Stimulated activated CD4-positive, alpha-beta T cell treated with anti-CD3 and anti-CD28 coated beads, Interleukin-4, amount 100 ng/mL, for 24 hours (primary cell): Measurements from ENCODE around the gene TF.

ENCODE experiments used
- DNase-seq: peaks from one replicate; pipeline ENCODE4 v3.0.0-alpha.2; 2020

TF gene

DNA sequence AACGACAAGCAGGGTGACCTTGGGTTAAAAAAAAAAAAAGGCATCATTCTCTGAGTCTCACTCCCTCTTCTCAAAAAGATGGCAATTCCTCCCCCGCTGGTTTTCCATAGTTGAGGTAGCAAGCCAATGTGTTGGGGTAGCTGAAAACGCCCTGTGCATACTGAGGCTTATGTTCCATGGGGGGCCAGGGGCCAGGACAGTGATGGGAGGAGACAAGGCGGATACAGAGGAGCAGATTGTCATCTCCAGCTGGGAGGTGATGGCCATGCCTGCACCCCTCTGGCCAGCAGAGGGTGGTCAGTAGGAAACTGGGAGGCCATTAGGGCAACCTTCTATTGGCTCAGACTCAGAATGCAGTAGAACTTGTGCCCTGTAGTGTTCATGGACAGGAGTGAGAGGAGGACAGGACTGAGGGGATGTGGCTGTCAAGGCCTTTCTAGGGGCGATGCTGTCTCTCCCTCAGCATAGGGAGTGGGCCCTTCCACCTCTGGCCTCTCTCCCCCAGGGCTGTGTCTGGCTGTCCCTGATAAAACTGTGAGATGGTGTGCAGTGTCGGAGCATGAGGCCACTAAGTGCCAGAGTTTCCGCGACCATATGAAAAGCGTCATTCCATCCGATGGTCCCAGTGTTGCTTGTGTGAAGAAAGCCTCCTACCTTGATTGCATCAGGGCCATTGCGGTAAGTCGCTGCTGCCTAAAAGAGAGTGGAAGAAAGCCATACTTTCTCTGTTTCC, 1.9 kb downstream of the TF start:
- no peak for DNase-seq

DNA sequence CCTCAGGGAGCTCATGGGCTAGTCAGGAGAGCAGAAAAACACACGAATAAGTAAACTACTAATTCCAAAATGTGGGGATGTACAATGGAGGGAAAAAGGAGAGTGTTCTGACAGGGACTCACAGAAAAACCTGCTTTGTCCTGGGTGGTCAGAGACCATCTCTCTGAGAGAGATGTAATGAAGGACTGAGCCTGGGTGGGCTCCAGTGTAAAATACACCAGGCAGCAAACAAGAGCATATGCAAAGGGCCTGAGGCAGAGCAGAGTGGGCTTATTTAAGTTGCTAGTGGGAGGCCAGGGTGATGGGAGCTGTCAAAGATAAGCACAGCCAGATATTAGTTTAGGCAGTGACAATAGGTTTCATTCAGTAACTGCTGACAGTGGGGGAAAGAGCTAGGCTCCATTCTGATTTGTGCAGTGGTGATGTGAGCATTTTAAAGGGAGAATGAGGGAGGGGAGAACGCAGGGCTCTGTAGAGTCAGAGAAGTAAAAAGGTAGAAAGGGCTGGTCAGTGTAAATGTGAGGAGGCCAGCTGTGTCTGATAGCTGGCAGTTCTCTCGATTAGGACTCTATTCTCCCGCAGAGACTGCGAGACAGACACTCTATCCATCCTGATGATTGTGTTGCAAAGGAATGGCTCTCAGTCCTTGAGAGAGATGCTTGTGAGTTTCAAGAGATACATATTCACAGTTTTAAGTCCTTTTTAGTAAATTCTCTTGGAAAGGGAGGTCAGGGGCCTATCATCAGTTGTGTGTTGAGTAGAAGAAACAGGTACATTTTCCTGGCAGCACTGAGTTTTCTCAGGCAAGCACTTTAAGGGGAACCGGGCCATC, 3.5 kb downstream of the TF start:
- no peak for DNase-seq

DNA sequence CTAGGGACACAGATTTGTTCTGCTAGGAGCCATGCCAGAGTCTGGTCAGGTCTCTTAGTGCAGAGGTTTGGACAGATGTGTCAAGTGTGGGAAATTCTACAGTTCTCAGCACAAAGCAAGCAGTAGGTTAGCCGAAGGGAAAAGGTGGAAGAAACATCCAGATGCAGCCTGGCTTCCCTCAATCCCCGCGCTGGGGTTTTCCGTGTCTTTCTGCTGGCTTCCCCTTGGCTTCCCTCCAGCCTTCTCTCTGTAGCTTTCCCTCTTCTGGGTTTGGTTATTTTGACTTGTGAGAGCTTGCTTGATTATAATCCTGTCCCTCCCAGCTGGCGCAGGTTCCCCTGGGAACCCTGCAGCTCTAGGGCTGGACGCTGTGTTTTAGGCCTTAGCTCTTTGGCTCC, 4.1 kb downstream of the TF start:
- no peak for DNase-seq

DNA sequence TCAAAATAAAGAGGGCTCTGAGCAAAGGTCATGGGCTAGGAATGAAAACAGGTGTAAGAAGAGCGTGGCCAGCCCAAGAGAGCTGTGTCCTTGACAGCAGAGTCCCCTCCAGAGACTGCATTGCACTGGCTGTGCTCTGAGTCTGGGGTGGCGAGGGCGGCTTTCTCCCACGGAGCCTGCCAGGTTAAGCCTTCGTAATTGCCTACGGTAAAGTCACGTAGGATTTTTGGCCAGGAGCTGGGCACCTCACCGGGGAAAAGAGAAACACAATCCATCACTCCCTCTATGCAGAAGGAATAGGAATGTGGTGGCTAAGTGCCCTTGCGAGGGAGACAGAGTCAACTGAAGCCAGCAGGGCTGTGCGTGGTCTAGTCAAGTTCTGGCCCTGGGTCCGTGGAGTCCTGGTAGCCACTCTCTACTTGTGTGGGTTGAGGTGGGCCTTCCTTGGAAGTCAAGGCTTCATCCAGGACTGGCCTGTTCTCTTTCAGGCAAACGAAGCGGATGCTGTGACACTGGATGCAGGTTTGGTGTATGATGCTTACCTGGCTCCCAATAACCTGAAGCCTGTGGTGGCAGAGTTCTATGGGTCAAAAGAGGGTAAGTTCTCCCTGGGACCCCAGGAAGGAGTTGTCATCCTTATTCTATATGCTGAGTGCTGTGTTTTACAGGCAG, 7.0 kb downstream of the TF start:
- DNase-seq, result no peak

DNA sequence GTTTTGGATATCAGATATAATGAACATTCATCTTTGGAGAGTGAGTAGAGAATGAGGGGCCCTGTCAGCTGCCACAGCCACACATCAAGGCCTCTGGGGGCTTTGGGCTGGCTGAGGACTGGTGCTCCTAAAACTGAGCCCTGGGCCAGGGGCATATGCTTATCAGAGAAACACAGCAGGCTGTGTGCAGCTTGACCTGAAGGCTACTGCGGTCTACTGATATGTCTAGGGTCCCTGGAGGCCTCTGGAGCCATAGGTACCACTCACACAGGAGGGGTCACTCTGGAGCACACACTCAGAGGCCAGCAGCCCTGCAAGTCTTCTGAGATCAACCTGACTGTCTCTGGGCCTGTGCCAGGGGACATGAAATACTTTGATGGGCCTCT, 7.6 kb downstream of the TF start:
- DNase-seq, result no peak

DNA sequence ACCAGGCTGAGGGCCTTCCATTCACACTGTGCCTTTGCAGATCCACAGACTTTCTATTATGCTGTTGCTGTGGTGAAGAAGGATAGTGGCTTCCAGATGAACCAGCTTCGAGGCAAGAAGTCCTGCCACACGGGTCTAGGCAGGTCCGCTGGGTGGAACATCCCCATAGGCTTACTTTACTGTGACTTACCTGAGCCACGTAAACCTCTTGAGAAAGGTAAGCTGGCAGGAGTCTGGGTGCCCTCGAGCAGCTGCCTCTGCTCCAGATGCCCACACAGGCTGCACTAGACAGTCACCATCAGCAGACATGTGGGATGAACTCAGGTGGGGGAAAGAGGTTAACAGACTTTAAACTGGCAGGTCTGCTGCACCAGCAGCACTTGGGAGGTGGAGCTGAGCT, 8.3 kb downstream of the TF start:
- DNase-seq, result no peak

DNA sequence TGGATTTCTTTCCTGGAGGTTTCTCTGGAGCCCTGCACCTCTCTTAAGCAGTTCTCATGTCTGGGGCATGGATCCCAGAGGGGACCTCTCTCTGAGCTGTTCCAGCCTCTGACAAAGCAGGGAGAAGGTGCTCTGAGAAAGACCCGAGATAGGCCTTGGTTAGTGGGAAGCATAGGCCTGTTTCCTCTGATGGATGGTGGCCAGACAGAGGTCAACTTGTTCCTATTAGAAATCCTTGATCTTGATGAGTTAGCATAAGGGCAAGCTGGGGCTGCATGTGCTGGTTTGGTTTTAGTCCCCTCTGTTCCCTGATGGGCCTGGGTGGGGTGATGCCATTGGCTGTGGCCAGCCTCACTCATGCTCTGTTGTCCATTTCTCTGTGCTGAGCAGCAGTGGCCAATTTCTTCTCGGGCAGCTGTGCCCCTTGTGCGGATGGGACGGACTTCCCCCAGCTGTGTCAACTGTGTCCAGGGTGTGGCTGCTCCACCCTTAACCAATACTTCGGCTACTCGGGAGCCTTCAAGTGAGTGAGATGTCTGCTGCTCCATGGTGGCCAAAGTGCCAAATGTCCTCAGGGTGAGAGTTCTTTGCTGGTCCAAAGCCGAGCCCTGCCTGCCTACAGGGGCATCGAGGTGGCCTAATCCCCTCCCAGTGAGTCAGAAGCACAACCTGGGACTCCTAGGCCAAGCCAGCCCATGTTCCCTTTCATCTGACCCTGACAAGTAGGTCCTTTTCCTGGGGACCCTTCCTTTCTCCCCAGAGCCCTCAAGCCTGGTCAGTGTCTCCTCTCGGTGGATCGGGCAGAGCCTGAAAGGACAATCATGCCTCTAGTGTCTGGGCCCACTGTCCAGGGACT, 9.0 kb downstream of the TF start:
- DNase-seq, result no peak

DNA sequence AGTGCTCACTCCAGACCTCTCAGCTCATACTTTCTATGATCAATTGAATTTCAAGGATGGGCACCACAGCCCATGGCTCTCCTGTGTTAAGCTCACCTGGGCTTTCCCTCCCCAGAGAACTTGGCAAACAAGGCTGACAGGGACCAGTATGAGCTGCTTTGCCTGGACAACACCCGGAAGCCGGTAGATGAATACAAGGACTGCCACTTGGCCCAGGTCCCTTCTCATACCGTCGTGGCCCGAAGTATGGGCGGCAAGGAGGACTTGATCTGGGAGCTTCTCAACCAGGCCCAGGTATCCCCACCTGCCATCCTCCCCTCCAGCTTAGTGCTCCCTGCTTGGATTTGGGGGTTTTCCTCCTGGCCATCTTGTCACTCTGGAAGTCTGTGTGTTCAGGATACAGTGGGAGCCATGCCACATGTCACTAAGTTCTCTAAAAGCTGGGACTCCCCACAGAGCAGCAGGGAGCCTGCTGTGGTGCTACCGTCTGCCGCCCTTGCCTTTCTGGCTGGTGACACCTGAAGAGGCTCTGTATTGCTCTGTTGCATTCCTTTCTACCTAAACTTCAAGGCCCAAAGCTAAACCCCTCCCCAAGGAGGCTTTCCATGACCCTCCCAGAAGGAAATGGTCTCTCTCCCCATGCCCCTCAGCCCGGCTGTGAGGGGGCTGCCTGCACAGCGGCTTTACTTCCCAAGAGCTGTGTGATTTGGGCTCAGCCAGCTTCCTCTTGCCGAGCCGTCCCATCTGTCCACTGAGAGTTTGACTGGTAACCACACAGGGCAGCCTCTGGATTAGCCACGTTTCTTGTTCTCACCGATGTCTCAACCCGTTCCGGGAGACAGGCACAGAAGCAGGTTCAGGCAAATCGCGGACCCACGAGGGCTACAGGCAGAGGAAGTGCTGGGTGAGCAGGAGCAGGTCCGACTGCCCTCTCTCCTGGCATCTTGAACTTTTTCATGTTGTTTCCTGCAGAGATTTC, 10.8 kb downstream of the TF start:
- no peak for DNase-seq

DNA sequence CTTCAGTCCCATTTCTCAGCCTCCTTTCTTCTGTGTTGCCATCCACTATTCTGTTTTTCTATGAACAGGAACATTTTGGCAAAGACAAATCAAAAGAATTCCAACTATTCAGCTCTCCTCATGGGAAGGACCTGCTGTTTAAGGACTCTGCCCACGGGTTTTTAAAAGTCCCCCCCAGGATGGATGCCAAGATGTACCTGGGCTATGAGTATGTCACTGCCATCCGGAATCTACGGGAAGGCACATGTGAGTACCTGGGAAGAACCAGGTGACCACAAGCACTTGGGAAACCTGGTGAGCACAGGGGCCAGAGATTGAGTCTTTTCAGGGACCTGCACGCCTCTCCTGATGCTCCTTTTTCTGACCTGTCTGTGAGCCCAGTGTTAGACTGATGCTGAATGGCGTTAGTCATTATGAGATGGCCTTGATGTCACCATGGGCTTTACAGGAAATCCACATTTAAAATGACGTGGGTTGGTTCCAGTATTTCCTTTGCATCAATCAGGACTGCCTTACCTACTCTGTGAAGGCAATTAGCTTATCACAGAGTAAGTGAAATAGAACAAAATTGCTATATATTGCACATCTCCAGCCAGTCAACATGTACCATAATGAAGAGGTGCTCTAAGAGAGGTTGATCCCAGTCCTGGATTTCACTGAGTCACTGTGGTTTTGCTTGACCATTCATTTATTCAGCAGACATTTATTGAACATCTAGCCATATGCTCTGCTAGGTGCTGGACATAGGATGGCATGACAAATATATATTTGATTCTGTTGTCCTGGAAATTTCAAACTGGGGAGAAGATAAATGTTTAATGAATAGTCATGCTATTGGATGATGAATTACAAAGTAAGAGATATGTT, 11.7 kb downstream of the TF start:
- no peak for DNase-seq

DNA sequence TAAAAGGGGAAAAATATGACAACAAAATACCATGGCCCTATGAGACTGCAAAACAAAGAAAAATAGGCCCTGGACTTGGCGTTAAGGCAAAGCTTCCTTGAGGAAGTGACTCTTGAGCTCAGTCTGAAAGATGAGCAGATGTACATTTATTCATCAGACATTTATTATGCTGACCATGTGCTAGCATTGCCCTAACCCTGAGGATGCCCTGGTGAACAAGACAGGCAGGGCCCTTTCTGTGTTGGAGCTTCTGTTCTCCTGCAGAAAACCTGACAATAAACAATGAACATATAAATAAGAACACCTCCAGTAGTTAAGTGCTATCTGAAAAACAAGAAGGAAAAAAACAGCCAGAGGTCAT, 12.4 kb downstream of the TF start:
- no peak for DNase-seq

DNA sequence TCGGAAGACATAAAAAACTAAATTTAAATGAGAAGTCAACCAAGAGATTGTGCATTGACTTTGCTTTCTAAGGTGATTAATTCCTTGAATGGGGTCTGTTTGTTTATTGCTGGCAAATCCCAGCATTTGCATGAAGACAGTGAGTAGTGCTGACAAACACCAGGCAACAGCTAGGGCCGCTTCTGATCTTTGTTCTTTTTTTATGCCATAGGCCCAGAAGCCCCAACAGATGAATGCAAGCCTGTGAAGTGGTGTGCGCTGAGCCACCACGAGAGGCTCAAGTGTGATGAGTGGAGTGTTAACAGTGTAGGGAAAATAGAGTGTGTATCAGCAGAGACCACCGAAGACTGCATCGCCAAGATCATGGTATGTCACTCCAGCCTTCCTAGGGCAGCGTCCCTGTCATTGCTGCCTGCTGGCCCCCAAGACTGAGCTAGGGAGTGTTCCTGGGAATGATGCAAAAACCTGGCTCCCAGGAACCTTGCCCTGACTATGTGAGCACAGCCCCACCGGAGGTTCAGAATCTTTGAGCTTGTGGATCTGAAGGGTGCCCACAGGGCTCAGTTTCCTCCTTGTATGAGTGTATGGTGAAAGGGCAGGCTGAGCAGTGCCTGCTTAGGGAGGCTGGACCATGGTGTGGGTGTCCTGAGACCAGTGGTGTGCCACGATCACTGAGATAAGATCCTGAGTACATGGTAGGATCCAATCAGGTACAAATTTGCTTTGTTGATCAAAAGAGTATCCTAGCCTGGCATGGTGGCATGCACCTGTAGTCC, 13.0 kb downstream of the TF start:
- no peak for DNase-seq

DNA sequence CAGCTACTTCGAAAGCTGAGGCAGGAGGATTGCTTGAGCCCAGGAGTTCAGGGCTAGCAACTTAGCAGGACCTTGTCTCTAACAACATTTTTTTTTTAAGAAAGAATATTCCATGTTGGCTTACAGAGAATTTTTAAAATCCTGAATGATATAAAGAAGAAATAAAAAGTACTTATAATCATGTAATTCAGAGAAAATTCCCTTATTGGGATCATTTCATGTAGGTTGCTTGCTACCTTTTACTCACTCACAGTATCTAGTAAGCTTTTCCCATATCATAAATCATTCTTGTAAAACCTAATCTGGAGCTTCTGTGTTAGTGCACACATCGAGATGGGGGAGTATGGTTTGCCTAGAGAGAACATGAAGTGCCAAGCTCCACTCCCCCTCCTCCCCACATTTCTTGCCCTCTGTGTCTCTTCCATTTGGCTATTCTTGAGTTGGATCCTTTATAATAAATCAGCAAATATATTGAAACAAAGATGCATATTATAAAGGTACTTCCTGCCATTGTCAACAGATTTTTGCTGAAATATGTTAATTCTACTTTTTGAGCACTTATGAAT, 13.6 kb downstream of the TF start:
- no peak for DNase-seq

DNA sequence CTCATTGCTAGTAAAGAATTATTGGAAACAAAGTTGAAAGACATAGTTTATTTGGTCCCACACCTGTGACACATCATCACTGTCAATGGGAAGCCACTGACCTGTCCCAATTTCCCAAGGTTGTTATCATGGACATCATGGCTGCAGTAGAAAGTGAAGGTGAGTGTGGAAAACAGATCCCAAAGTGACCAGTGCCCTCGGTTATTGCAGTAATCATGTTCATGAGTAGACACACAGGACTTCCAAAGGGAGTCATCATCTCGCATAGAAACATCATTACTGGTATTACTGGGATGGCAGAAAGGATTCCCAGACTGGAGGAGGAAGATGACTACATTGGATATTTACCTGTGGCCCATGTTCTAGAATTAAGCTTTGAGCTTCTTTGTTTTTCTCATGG, 14.7 kb downstream of the TF start:
- DNase-seq, result no peak

DNA sequence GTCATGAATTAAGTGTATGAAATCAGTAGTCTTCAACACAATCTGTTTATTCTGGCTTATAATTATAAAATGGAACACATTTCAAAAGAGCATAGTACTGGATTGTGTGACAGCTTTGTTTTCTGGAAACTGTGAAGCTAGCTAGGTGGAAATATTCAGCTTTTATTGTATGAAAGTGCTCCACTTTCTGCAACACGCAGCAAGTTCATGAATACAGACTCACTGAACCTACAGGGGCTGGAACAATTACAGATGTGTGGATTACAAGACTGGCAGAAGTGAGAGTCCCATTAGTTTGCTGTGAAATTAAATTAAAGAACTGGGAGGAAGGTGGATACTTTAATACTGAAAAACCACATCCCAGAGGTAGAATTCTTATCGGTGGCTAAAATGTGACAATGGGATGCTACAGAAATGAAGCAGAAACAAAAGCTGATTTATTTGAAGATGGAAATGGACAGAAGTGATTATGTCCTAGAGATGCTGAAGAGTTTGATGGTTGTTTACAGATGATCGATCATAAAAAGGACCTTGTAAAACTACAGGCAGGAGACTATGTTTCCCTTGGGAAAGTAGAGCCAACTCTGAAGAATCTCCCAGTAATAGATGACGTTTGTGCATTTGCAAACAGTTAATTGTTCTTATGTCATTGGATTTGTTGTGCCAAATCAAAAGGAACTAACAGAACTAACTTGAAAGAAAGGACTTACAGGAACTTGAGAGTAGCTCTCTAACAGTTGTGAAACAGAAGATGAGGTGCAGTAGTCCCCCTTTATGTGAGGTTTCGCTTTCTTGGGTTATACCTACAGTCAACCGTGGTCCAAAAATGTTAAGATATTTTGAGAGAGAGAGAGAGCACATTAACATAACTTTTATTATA, 15.7 kb downstream of the TF start:
- DNase-seq, result no peak

DNA sequence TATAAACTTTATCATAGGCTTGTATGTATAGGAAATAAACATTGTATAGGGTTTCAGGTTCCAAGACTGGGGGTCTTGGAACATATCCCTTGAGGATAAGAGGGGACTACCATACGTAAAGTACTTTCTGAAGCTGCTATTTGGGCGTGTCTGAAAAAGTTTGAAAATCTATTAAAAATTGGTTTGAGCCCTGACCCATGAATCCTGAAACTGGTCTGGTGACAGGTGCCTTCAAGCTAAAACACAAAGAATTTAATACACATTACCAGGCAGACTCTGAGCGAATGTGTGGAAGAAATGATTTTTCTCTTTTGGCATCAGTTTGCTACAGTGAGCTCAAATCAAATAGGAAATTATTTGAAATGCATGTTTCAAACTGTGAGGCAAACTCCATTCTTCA, 16.3 kb downstream of the TF start:
- no peak for DNase-seq

DNA sequence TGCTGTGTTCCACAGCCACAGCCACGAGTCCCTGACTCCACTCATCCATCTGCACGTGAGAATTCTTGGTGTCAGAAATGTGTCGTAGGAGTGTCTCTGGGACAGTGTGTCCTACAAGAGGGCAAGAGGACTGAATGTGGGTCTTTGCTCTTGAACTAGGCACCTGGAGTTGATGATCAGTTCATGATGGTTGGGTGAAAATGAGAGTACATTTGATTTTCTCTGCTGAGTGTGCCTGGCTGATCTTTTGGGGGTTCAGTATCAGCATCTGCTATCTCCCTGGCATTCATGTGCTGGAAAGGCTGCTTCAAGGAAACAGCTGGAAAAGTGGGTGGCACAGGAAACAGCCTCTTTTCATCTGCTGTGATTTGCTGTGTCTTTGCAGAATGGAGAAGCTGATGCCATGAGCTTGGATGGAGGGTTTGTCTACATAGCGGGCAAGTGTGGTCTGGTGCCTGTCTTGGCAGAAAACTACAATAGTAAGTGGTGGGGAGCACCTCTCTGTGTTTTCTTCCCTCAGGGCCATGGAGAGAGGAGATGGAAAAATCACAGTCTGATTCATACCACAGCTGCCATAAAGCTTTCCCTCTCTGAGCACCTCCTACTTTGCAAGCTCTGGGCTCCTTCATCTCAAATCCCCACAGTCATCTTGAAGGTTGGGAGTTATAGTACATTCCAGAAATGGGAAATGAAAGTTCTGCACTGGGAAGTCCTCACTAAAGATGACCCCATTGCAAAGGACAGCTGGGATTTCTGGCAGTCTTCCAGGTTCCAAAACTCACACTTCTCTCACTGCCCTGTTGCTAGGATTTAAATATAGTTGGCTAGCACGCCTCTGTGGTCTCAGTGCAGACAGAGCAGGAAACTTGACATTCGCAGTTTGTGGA, 17.8 kb downstream of the TF start:
- DNase-seq, result no peak

DNA sequence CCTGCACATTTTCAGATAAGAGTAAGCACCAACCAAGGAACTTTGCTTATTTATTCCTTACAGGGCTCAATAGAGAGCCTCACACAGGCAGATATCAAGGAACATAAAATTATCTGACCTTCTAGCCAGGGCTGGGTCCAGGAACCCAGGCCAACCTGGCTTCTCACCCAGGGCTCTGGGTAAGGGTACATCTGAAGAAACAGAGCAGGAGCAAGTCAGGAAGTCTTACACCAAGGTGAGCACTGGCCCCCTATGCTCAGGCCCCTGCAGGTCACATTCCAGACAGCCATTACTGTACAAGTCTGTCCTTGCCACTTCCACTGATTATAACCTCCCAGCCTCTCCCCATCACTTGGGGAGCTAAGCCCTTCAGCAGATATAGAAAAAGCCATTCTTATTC, 19.1 kb downstream of the TF start:
- no peak for DNase-seq

DNA sequence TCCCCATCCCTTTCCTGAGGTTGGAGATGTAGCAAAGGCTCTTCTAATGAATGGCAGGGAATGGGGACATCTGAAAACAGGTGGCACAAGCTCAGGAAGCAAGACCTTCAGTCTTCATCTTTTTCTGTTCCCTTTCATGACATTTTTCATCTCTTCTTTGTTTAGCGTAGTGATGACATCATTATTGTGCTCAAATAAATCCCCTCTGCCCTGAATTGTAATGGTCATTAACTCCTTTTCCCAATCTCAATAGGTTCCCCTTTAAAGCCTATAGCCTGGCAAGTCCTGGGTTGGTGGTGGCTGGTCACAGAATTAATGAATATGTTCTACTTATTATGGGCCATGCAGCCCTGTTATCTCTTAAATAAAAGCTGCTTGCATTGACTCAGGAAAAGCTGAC, 21.4 kb downstream of the TF start:
- no peak for DNase-seq
